ENCODE data around the gene KDM4C.
"Not testable (repeated sequence)": the region's sequence is repeated elsewhere in the genome, so short reads cannot be mapped to it uniquely, and the experiment has no call there.

The KDM4C gene

DNA sequence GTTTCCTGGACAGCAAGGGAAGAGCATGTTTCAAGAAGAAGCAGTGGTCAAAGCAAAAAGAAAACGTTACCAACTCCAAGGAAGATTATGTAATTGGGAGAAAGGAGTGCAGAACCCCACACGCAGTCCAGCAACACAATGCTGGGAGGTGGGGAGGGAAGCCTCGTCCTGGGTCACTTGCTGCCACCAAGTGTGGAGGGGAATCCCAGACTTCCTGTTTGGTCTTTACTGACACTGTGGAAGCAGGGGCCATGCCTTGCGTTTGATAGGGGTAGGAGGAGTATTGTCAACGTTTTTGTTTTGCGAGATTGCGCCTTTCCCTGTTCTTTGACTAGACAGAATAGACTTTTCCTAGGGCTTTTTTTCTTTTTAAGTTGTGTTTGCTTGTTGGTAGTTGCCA, 421.0 kb downstream of the KDM4C start:
- DNase-seq (ENCODE audit: low read depth) = no peak
- H3K4me3 ChIP-seq (ENCODE audit: control insufficient read depth, low read depth, low read length) = no peak overlapping the region
- TF ChIP-seq, protein P1, sequence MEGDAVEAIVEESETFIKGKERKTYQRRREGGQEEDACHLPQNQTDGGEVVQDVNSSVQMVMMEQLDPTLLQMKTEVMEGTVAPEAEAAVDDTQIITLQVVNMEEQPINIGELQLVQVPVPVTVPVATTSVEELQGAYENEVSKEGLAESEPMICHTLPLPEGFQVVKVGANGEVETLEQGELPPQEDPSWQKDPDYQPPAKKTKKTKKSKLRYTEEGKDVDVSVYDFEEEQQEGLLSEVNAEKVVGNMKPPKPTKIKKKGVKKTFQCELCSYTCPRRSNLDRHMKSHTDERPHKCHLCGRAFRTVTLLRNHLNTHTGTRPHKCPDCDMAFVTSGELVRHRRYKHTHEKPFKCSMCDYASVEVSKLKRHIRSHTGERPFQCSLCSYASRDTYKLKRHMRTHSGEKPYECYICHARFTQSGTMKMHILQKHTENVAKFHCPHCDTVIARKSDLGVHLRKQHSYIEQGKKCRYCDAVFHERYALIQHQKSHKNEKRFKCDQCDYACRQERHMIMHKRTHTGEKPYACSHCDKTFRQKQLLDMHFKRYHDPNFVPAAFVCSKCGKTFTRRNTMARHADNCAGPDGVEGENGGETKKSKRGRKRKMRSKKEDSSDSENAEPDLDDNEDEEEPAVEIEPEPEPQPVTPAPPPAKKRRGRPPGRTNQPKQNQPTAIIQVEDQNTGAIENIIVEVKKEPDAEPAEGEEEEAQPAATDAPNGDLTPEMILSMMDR (conservative IDR thresholded peaks at IDR 0.05; ENCODE audit: control insufficient read depth, insufficient read depth, low read depth, low read length) = no peak

DNA sequence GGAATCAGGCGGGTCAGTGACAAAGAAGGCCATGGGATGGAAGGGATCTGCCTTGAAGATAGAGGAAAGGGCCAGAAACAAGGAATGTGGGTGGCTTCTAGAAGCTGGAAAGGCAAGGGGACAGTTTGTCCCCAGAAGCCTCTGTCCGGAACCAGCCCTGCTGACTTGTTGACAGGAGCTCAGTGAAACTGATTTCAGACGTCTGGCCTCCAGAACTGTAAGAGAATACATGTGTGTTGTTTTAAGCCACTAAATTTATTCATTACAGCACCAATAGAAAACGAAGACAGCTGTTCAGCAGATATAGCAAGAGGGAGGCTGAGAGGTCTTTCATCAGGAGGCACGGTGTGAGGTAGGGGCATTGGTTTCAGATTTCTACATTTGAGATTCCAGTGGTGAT, 422.5 kb downstream of the KDM4C start:
- H3K4me3 ChIP-seq (ENCODE audit: control insufficient read depth, low read depth, low read length) = no peak overlapping the region
- no peak for DNase-seq (ENCODE audit: low read depth)
- TF ChIP-seq, protein P1 (conservative IDR thresholded peaks at IDR 0.05; ENCODE audit: control insufficient read depth, insufficient read depth, low read depth, low read length) = no peak

DNA sequence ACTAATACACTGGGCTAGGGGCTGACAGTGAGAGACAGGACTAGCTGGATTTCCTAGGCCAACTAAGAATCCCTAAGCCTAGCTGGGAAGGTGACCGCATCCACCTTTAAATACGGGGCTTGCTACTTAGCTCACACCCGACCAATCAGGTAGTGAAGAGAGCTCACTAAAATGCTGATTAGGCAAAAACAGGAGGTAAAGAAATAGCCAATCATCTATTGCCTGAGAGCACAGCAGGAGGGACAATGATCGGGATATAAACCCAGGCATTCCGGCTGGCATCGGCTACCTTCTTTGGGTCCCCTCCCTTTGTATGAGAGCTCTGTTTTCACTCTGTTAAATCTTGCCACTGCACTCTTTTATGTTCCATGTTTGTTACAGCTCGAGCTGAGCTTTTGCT, 425.4 kb downstream of the KDM4C start:
- not testable (repeated sequence) for H3K4me3 ChIP-seq (ENCODE audit: control insufficient read depth, low read depth, low read length); DNase-seq (ENCODE audit: low read depth)

DNA sequence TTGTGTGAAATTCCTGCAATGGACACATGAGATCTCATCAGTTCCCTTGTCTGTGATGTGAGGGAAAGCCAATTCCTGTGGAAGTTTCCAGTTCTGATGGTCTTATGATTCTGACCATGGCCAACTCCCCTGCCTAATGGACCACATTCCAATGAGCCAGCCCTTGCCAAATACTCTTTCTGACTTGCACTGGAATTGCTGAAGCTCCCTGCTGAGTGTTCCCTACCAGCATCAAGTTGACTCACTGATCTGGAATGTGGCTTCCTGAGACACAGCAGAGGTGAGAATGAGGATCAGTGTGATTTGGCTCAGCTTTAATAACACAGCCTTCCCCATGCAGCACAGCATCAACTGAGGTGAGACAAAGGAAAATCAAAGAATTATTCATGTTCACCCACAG, 427.8 kb downstream of the KDM4C start:
- peak; percentile 83 for DNase-seq (ENCODE audit: low read depth)
- TF ChIP-seq, protein P1 (conservative IDR thresholded peaks at IDR 0.05; ENCODE audit: control insufficient read depth, insufficient read depth, low read depth, low read length) = no peak
- no peak overlapping the region for H3K4me3 ChIP-seq (ENCODE audit: control insufficient read depth, low read depth, low read length)

DNA sequence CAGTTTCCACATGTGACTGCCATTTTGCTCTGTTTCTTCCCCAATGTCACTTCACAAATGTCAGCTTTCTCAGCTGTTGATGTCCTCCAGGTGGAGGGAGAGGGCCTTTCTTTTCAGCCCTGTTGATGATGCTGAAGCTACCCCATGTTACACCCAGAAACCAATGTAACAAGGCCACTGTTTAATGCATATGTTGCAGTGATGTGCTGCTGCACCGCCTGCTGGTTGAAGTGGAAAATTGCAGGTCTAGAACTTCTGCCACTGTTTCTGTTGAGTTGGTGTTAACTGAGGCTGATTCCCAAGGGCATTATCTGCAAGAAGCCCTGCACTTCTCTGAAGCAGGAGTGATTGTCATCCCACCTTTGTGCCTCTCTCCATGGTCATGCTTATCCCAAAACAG, 428.4 kb downstream of the KDM4C start:
- TF ChIP-seq, protein P1 (conservative IDR thresholded peaks at IDR 0.05; ENCODE audit: control insufficient read depth, insufficient read depth, low read depth, low read length) = peak; percentile 80
- no peak overlapping the region for H3K4me3 ChIP-seq (ENCODE audit: control insufficient read depth, low read depth, low read length)
- peak; percentile 43 for DNase-seq (ENCODE audit: low read depth)

DNA sequence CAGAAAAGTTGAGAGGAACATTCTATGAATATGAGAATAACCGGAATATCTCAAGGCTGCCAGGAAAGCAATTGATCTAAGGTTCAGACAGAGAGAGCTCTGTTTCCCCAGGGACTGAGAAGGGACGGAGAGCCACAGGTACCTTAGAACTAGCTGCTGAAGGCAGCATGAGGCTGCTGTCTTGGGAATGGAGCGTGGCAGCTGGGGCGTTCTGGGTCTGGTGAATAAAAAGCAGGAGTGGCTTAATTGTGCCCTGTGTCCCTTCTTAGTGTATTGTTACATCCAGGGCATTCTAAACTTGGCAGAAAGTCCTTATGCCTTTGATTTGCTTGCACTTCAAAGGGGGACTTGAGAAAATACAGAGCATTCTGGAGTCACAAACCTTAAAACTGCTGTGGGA, 434.5 kb downstream of the KDM4C start:
- TF ChIP-seq, protein P1 (conservative IDR thresholded peaks at IDR 0.05; ENCODE audit: control insufficient read depth, insufficient read depth, low read depth, low read length) = no peak
- no peak overlapping the region for H3K4me3 ChIP-seq (ENCODE audit: control insufficient read depth, low read depth, low read length)
- DNase-seq (ENCODE audit: low read depth) = no peak

DNA sequence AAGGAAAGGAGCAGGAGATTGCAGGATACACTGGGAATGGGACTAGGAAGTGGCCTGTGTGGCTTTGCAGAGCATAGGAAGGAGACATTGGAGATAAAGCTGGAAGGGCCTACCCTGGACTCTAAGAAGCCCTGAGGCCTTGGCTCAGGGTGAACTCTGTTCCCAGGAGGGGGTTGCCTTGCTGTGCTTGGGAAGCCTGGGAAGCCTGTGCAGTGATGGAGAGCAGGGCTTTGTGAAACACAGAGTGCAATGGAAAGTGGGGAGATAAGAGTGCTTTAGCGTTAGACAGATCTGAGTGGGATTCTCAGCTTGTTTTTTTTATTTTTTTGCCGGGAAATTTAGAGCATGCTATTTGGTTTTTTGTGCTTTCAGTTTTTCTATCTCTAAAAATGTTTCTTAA, 437.8 kb downstream of the KDM4C start:
- TF ChIP-seq, protein P1 (conservative IDR thresholded peaks at IDR 0.05; ENCODE audit: control insufficient read depth, insufficient read depth, low read depth, low read length) = no peak
- no peak overlapping the region for H3K4me3 ChIP-seq (ENCODE audit: control insufficient read depth, low read depth, low read length)

More for the DNA sequence above, 437.8 kb downstream of the KDM4C start:
- DNase-seq (ENCODE audit: low read depth) = no peak

Measured in fibroblast of mammary gland (primary cell).